Cardiac muscle cell (in vitro differentiated cells and primary cell): ENCODE measurements around the gene CEP164. TPM values are rescaled to one million over a fixed set of nuclear protein-coding genes. Genes with fewer than 3 reads are reported as not detected.

Experiments used
- DNase-seq, 2 donors: peaks; one replicate each; pipeline versions ENCODE4 v3.0.0 to v3.0.0-alpha.2; 2010 to 2017; ENCODE audit warnings: low read depth in 1 of 2, low spot score in 1 of 2
- H3K27ac ChIP-seq: fragments of 200-600 bp; sonication (generic); 2 replicates; pipeline ENCODE4 v1.5.1; 2016
- H3K27me3 ChIP-seq: fragments of 200-600 bp; sonication (generic); 2 replicates; pipeline ENCODE4 v1.6.0; 2016; ENCODE audit warnings: control low read depth
- H3K36me3 ChIP-seq: fragments of 200-600 bp; sonication (generic); 2 replicates; pipeline ENCODE4 v1.5.1; 2016; ENCODE audit warnings: control low read depth
- H3K4me1 ChIP-seq: fragments of 200-600 bp; sonication (generic); 2 replicates; pipeline ENCODE4 v1.8.1; 2017; ENCODE audit warnings: low read depth, mild to moderate bottlenecking, mixed run types
- H3K4me3 ChIP-seq: fragments of 200-600 bp; sonication (generic); 2 replicates; pipeline ENCODE4 v1.5.1; 2016; ENCODE audit warnings: mild to moderate bottlenecking
- H3K9me3 ChIP-seq: fragments of 200-600 bp; sonication (generic); 2 replicates; pipeline ENCODE4 v1.5.1; 2017; ENCODE audit warnings: low read depth, mild to moderate bottlenecking, control low read depth
- polyA plus RNA-seq: library from polyadenylated mRNA; unstranded; fragments of >200 nt; fragmentation: Nextera tagmentation; extraction: Ambion mirVana; gene quantifications from 2 replicates; pipeline ENCODE4 v1.2.1, GENCODE V29; 2016
- total RNA-seq: library from RNA; depleted of rRNA; stranded (reverse); fragments of >200 nt; gene quantifications from 2 replicates; pipeline ENCODE4 v1.2.3, GENCODE V29; 2016
- TF ChIP-seq, protein P1 (sequence below): IDR thresholded peaks from 2 replicates; pipeline ENCODE4 v1.5.1; 2012; ENCODE audit warnings: low read depth, mild to moderate bottlenecking, low read length

CEP164 gene
- total and polyA plus RNA-seq, 2 experiments from 2014 or later, result 22.6 to 31.8 TPM

DNA sequence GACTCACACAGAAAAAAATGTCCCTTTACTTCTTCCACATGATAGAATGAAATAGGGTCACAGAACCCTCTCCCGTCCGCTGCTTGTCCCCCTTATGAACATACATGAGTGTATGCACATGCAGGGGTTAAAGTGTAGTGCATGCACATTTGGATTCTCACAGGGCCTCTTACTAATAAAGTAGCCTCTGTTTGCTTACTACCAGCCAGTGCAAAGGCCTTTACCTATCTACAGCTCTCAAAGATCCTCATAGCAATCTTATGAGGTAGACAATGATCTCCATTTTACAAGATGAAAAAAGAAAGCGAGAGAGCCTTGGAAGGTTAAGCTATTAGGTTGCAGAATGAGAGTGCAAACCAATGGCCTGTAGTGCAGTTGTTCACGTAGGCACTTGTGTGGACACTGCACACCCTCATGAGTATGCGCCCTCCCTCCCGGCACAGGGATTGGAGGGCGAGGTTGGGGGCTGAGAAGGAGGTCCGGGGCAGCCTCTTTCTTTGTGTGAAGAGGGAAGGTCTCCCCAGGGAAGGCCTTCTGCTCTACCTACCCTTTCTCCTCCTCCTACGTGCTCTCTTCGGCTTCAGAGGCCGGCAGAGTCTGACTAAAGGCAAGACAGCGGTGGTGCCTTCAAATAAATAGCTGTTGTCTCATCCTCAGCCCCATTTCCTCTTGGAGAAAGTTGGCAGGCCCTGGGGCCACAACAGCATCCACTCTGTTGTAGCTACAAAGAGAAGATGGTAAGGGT lies 91.3 kb downstream of the CEP164 start:
- H3K4me1 ChIP-seq, result peaks cover 4% of the 10 kb centered on the region
- no peaks in the 10 kb centered on the region for H3K36me3 ChIP-seq
- no peak for DNase-seq
- H3K27me3 ChIP-seq, result no peaks in the 10 kb centered on the region
- H3K4me3 ChIP-seq, result no peak overlapping the region
- H3K27ac ChIP-seq, result no peak overlapping the region
- H3K9me3 ChIP-seq, result no peaks in the 10 kb centered on the region
- TF ChIP-seq, protein P1, sequence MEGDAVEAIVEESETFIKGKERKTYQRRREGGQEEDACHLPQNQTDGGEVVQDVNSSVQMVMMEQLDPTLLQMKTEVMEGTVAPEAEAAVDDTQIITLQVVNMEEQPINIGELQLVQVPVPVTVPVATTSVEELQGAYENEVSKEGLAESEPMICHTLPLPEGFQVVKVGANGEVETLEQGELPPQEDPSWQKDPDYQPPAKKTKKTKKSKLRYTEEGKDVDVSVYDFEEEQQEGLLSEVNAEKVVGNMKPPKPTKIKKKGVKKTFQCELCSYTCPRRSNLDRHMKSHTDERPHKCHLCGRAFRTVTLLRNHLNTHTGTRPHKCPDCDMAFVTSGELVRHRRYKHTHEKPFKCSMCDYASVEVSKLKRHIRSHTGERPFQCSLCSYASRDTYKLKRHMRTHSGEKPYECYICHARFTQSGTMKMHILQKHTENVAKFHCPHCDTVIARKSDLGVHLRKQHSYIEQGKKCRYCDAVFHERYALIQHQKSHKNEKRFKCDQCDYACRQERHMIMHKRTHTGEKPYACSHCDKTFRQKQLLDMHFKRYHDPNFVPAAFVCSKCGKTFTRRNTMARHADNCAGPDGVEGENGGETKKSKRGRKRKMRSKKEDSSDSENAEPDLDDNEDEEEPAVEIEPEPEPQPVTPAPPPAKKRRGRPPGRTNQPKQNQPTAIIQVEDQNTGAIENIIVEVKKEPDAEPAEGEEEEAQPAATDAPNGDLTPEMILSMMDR, result no peak

DNA sequence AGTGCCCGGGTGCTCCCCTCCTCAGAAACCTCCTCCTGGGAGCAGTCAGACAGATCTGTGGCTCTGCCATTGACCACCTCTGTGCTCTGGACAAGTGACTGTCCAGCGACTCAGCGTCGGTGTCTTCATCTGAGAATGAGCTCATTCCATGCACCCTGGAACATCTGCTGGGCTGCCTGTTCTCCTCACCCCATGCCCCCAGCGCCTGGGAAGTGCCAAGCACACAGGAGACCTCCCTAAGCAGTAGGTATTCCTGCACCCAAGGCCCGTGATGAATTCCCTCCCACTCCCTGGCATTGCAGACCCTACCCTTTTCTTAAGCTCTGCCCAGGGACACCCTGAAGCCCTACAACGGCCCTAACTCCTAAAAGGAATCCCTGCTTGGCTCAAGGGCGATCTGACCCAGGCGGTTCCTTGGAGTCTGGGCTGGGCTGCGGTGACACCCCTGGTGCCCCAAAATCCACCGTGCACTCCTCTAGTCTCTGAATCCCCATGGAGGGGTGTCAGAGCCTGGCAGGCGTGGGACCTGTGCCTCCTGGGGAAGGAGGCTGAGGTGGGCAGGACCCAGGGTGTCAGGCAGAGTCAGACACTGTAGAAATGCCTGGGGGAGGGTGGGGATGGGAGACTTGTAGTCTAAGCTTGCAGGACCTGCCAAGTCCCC lies 92.0 kb downstream of the CEP164 start:
- TF ChIP-seq, protein P1, result no peak
- Histone ChIP-seq H3K4me1 (peaks cover 4% of the 10 kb centered on the region), H3K27me3 (no peaks in the 10 kb centered on the region), H3K4me3 (no peak overlapping the region), H3K27ac (no peak overlapping the region), H3K36me3 (no peaks in the 10 kb centered on the region), H3K9me3 (no peaks in the 10 kb centered on the region)
- no peak for DNase-seq

- H3K4me3 ChIP-seq, result no peak overlapping the region
- H3K27me3 ChIP-seq, result no peaks in the 10 kb centered on the region
- no peaks in the 10 kb centered on the region for H3K9me3 ChIP-seq
- H3K36me3 ChIP-seq, result no peaks in the 10 kb centered on the region
- no peak overlapping the region for H3K27ac ChIP-seq
- peaks cover 4% of the 10 kb centered on the region for H3K4me1 ChIP-seq
- DNase-seq, result no peak
- TF ChIP-seq, protein P1, result no peak
Measured at GRCh38 chr11:117420143-117420485, 92.5 kb downstream of the CEP164 start.

- TF ChIP-seq, protein P1, result no peak
- H3K4me1 ChIP-seq, result peaks cover 4% of the 10 kb centered on the region
- no peak for DNase-seq
- no peak overlapping the region for H3K4me3 ChIP-seq
- no peak overlapping the region for H3K27ac ChIP-seq
- no peaks in the 10 kb centered on the region for H3K9me3 ChIP-seq
- no peaks in the 10 kb centered on the region for H3K27me3 ChIP-seq
- H3K36me3 ChIP-seq, result no peaks in the 10 kb centered on the region
Measured at GRCh38 chr11:117420598-117420997, 92.9 kb downstream of the CEP164 start.

DNA sequence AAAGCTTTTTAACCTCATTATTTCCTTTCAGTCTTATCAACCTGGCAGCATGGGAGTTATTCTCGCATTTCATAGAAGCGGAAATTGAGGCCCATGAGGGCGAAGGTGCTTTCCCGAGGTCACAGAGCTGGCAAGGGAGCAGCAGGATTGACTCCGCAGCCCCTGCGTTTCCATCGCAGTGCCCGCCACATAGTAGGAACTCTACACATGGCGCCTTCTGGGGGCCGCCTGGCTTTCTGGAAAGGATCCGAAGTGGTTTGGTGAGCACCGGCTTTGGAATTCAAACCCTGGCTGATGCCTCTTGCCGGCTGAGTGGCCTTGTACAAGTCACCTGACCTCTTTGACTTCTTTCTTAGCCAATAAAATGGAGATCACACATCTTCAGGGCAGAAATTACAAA lies 93.4 kb downstream of the CEP164 start:
- DNase-seq, result no peak
- Histone ChIP-seq H3K9me3 (no peaks in the 10 kb centered on the region), H3K27me3 (no peaks in the 10 kb centered on the region), H3K36me3 (no peaks in the 10 kb centered on the region), H3K27ac (no peak overlapping the region), H3K4me1 (peaks cover 4% of the 10 kb centered on the region), H3K4me3 (no peak overlapping the region)
- TF ChIP-seq, protein P1, result no peak
